OCI-LY3 (cell line): ENCODE data around the gene UNC93B1.
"Not testable (repeated sequence)": the region's sequence is repeated elsewhere in the genome, so short reads cannot be mapped to it uniquely, and the experiment has no call there.

Experiments used
- CTCF ChIP-seq: fragments of 200-600, 300-600 bp; sonication (generic); IDR thresholded peaks from 2 replicates; pipeline ENCODE4 v1.5.1; 2014; ENCODE audit warnings: antibody characterized with exemption, low read length, low read depth
- EZH2phosphoT487 ChIP-seq: fragments of 200-600 bp; shearing (Covaris generic); IDR thresholded peaks from 2 replicates; pipeline ENCODE4 v1.6.1; 2018; ENCODE audit warnings: antibody characterized with exemption, mixed run types, low read depth

GRCh38 chr11:67963217-67963616 lies 40.7 kb downstream of the UNC93B1 start:
- TF ChIP-seq CTCF, EZH2phosphoT487: not testable (repeated sequence)
